ENCODE results near the gene CFAP57. TPM values are rescaled to one million over a fixed set of nuclear protein-coding genes. Genes with fewer than 3 reads are reported as not detected.

The CFAP57 gene
- total and polyA plus RNA-seq, 9 of the 15 experiments (the other 6 are each of a cell fraction or from before 2014, with no cell fraction given): 0.04 to 0.22 (median 0.07) TPM; not detected in 3

DNA sequence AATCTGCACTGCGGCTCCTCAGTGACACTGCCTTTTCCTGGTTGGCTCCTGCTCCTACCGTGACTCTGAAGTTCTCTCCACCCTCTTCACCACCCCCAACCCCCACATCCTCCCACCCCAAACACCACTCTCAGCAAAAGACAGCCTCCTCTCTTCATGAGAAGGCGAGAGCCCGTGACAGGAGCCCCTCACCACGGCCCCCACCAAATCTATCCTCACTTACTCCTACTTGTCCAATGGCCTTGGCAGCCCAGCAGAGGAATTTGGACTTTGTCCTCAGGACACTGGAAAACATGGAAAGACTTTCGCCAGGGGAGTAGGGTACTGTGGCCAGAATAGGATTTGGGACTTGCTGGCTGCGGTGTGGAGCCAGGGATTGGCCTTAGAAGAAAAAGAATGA is 104.5 kb downstream of the CFAP57 start:
- no TSS peak for BruUV-seq (replicated peaks)
- H4K20me1 ChIP-seq (replicated peaks; ENCODE audit: control insufficient read depth, insufficient read depth, low read length): no peaks in the 10 kb centered on the region; the same call in 1 of the 2 replicates
- no peak overlapping the region for H3K4me2 ChIP-seq (ENCODE audit: insufficient read depth, low read length)
- POLR2A ChIA-PET: interaction anchor here (0.5 to 1.1 kb wide), 4 partner anchors 8 to 16 kb away, joined by 3 to 5 read pairs (median 4); no protein-coding TSS in a partner anchor
- FAIRE-seq (no peak), DNase-seq (ENCODE audit: extremely low read depth in 1 of 4, low spot score in 3 of 4) (no peak), ATAC-seq (no peak)
- H3K36me3 ChIP-seq (ENCODE audit: control insufficient read depth, insufficient read depth, low read length): no peaks in the 10 kb centered on the region
- H3K9me3 ChIP-seq (replicated peaks; ENCODE audit: control insufficient read depth, insufficient read depth, low read depth, low read length): no peaks in the 10 kb centered on the region
- peaks cover 45 to 82% of the 10 kb centered on the region in 2 experiments for H3K27me3 ChIP-seq (ENCODE audit: control insufficient read depth in 2 of 2, insufficient read depth in 2 of 2, low read length in 2 of 2)
- no peaks in the 10 kb centered on the region for H3K9me1 ChIP-seq (ENCODE audit: control insufficient read depth, insufficient read depth, low read length)
- H2AFZ ChIP-seq (ENCODE audit: low read depth, low read length): no peak overlapping the region
- intact Hi-C loops (cut with micrococcal nuclease) (no loop called here), in situ Hi-C loops (cut with MboI) (no loop called here)
- no peak overlapping the region for H3K9ac ChIP-seq (ENCODE audit: insufficient read depth in 1 of 2, low read depth in 2 of 2, low read length in 2 of 2)
- CTCF ChIA-PET (ENCODE audit: low intra/inter-chr PET ratio): no interaction called here
- peaks cover 8 to 10% of the 10 kb centered on the region in 2 experiments; a peak in 4 of 5 replicates for H3K4me1 ChIP-seq (replicated peaks in 1 of 2; ENCODE audit: control insufficient read depth in 2 of 2, insufficient read depth in 2 of 2, low read length in 2 of 2)
- no peaks in the 10 kb centered on the region for H3K79me2 ChIP-seq (ENCODE audit: control insufficient read depth, insufficient read depth, low read length)
- no peak overlapping the region for H3K27ac ChIP-seq (ENCODE audit: extremely low read depth, low read depth, low read length)
- no peak overlapping the region for H3K4me3 ChIP-seq
- WGBS (ENCODE audit: insufficient coverage, low coverage, missing lambda C conversion rate): 2% methylated on average over 7 of the region's 7 CpGs
- TF ChIP-seq, protein P1, sequence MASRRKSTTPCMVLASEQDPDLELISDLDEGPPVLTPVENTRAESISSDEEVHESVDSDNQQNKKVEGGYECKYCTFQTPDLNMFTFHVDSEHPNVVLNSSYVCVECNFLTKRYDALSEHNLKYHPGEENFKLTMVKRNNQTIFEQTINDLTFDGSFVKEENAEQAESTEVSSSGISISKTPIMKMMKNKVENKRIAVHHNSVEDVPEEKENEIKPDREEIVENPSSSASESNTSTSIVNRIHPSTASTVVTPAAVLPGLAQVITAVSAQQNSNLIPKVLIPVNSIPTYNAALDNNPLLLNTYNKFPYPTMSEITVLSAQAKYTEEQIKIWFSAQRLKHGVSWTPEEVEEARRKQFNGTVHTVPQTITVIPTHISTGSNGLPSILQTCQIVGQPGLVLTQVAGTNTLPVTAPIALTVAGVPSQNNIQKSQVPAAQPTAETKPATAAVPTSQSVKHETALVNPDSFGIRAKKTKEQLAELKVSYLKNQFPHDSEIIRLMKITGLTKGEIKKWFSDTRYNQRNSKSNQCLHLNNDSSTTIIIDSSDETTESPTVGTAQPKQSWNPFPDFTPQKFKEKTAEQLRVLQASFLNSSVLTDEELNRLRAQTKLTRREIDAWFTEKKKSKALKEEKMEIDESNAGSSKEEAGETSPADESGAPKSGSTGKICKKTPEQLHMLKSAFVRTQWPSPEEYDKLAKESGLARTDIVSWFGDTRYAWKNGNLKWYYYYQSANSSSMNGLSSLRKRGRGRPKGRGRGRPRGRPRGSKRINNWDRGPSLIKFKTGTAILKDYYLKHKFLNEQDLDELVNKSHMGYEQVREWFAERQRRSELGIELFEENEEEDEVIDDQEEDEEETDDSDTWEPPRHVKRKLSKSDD (conservative IDR thresholded peaks at IDR 0.05; ENCODE audit: low read length): no peak
- TF ChIP-seq CBX8 (IDR thresholded peaks at IDR 0.05; ENCODE audit: borderline replicate concordance, extremely low read depth, low read depth, low read length, poor library complexity, severe bottlenecking) (no peak), SMARCA4 (IDR thresholded peaks at IDR 0.05) (no peak), KHSRP (IDR thresholded peaks at IDR 0.05) (no peak), MCM3 (IDR thresholded peaks at IDR 0.05) (no peak), FUS (optimal IDR thresholded peaks at IDR 0.05; ENCODE audit: low read depth, low read length) (no peak), ZNF717 (CRISPR knock-in tag; IDR thresholded peaks at IDR 0.05) (no peak), ZFP30 (CRISPR knock-in tag; IDR thresholded peaks at IDR 0.05; ENCODE audit: borderline replicate concordance) (no peak), RBFOX2 (IDR thresholded peaks at IDR 0.05; ENCODE audit: low read depth, low read length) (no peak), MAZ (CRISPR knock-in tag; conservative IDR thresholded peaks at IDR 0.05 in 1 of 2, IDR thresholded peaks at IDR 0.05 in 1 of 2) (no peak), NR2C1 (IDR thresholded peaks at IDR 0.05) (no peak), NR2C1 (tag; IDR thresholded peaks at IDR 0.05) (no peak)
- TF ChIP-seq, protein P2, sequence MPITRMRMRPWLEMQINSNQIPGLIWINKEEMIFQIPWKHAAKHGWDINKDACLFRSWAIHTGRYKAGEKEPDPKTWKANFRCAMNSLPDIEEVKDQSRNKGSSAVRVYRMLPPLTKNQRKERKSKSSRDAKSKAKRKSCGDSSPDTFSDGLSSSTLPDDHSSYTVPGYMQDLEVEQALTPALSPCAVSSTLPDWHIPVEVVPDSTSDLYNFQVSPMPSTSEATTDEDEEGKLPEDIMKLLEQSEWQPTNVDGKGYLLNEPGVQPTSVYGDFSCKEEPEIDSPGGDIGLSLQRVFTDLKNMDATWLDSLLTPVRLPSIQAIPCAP (CRISPR knock-in tag; IDR thresholded peaks at IDR 0.05; ENCODE audit: borderline replicate concordance): no peak
- TF ChIP-seq, protein P3, sequence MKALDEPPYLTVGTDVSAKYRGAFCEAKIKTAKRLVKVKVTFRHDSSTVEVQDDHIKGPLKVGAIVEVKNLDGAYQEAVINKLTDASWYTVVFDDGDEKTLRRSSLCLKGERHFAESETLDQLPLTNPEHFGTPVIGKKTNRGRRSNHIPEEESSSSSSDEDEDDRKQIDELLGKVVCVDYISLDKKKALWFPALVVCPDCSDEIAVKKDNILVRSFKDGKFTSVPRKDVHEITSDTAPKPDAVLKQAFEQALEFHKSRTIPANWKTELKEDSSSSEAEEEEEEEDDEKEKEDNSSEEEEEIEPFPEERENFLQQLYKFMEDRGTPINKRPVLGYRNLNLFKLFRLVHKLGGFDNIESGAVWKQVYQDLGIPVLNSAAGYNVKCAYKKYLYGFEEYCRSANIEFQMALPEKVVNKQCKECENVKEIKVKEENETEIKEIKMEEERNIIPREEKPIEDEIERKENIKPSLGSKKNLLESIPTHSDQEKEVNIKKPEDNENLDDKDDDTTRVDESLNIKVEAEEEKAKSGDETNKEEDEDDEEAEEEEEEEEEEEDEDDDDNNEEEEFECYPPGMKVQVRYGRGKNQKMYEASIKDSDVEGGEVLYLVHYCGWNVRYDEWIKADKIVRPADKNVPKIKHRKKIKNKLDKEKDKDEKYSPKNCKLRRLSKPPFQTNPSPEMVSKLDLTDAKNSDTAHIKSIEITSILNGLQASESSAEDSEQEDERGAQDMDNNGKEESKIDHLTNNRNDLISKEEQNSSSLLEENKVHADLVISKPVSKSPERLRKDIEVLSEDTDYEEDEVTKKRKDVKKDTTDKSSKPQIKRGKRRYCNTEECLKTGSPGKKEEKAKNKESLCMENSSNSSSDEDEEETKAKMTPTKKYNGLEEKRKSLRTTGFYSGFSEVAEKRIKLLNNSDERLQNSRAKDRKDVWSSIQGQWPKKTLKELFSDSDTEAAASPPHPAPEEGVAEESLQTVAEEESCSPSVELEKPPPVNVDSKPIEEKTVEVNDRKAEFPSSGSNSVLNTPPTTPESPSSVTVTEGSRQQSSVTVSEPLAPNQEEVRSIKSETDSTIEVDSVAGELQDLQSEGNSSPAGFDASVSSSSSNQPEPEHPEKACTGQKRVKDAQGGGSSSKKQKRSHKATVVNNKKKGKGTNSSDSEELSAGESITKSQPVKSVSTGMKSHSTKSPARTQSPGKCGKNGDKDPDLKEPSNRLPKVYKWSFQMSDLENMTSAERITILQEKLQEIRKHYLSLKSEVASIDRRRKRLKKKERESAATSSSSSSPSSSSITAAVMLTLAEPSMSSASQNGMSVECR (CRISPR knock-in tag; IDR thresholded peaks at IDR 0.05): no peak
- TF ChIP-seq, protein P4, sequence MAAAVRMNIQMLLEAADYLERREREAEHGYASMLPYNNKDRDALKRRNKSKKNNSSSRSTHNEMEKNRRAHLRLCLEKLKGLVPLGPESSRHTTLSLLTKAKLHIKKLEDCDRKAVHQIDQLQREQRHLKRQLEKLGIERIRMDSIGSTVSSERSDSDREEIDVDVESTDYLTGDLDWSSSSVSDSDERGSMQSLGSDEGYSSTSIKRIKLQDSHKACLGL (CRISPR knock-in tag; IDR thresholded peaks at IDR 0.05; ENCODE audit: borderline replicate concordance, poor library complexity, severe bottlenecking): no peak

Measured in K562 (cell line).